Activated T-helper 2 cell treated with anti-CD3 and anti-CD28 coated beads, Interferon-gamma antibody, Interleukin-2, Interleukin-4, amounts not matched to agents 10 μg/mL and 5 μg/mL and 100 μg/mL, durations not matched to agents 14 hours and 24 hours and 36 hours (primary cell): ENCODE measurements around the gene ENO2. TPM values are rescaled to one million over a fixed set of nuclear protein-coding genes. Genes with fewer than 3 reads are reported as not detected.

Experiments used
- DNase-seq: peaks from one replicate; pipeline ENCODE4 v3.0.0; 2021; ENCODE audit warnings: low spot score
- H3K27ac Mint-ChIP-seq: one replicate; pipeline ENCODE4 v1.8.0; 2021; ENCODE audit warnings: mixed read lengths
- H3K27me3 Mint-ChIP-seq: one replicate; pipeline ENCODE4 v1.8.0; 2021; ENCODE audit warnings: low read depth, mixed read lengths
- H3K36me3 Mint-ChIP-seq: one replicate; pipeline ENCODE4 v1.8.0; 2021; ENCODE audit warnings: low read depth, mixed read lengths
- H3K4me1 Mint-ChIP-seq: one replicate; pipeline ENCODE4 v1.8.0; 2021; ENCODE audit warnings: low read depth, mixed read lengths
- H3K4me3 Mint-ChIP-seq: one replicate; pipeline ENCODE4 v1.8.0; 2021; ENCODE audit warnings: low read depth, mild to moderate bottlenecking, moderate library complexity, mixed read lengths
- H3K9me3 Mint-ChIP-seq: one replicate; pipeline ENCODE4 v1.8.0; 2021; ENCODE audit warnings: mixed read lengths
- intact Hi-C: fragments of 100-400 bp; cut with micrococcal nuclease; formaldehyde crosslinking; loops from one replicate; pipeline ENCODE4 v1.15.1; 2023
- total RNA-seq: library from RNA; stranded (reverse); gene quantifications from 2 replicates; pipeline ENCODE4 v1.2.3, GENCODE V29; 2022

ENO2 gene
- total RNA-seq, 1 donor from 2014 or later, result 235 TPM

DNA sequence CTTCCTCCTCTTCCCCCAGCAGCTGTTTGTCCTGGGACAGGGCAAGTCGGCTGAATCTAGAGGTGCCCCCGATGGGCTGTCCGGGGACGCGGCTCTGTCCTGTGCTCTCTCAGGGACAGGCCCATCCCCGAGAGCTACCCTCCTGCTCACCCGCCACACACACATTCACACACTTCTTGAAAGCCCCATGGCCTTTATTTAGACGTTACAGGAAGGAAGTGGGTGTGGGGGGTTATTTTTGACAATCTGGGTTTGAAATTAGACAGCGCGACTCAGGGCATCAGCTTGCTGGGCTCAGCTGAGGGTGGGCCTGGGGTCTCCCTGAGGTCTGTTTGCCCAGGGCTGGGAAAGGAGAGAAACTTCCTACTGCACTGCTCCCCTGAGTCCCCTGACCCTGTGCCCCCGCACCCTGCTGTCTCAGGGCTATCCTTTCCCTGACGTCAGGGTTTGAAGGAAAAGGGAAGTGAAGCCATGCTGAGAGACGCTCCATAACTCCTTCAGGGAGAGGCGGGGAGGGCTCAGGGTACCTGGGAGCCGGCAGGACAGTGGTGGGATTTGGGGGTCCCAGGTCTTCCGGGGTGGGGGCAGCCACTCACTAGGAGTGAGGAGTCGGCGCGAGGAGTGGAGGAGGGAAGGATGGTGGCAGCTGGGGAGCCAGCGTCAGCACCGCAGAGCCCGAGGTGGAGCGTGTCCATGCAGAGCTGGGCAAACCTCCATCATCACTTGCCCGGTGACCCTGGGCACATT, 44.9 kb downstream of the ENO2 start:
- no peaks in the 10 kb centered on the region for H3K27me3 Mint-ChIP-seq
- H3K4me3 Mint-ChIP-seq, result peak overlapping the region; percentile 88
- DNase-seq, result peak; percentile 68
- peaks cover 69% of the 10 kb centered on the region for H3K4me1 Mint-ChIP-seq
- no peaks in the 10 kb centered on the region for H3K9me3 Mint-ChIP-seq
- peaks cover 72% of the 10 kb centered on the region for H3K36me3 Mint-ChIP-seq
- H3K27ac Mint-ChIP-seq, result peak overlapping the region; percentile 97
- intact Hi-C loops, result no loop called here

- H3K27ac Mint-ChIP-seq, result peak overlapping the region; percentile 97
- H3K4me3 Mint-ChIP-seq, result peak overlapping the region; percentile 88
- peaks cover 68% of the 10 kb centered on the region for H3K36me3 Mint-ChIP-seq
- DNase-seq, result no peak
- intact Hi-C loops, result no loop called here
- no peaks in the 10 kb centered on the region for H3K9me3 Mint-ChIP-seq
- H3K27me3 Mint-ChIP-seq, result no peaks in the 10 kb centered on the region
- peaks cover 65% of the 10 kb centered on the region for H3K4me1 Mint-ChIP-seq
These were observed 45.6 kb downstream of the ENO2 start for GRCh38 chr12:6959805-6960592.

GRCh38 chr12:6960593-6961277, 46.4 kb downstream of the ENO2 start:
- Mint-ChIP-seq H3K4me1 (peaks cover 68% of the 10 kb centered on the region), H3K4me3 (peak overlapping the region; percentile 64), H3K27ac (peak overlapping the region; percentile 97), H3K9me3 (no peaks in the 10 kb centered on the region), H3K27me3 (no peaks in the 10 kb centered on the region), H3K36me3 (peaks cover 68% of the 10 kb centered on the region)
- peak; percentile 37 for DNase-seq
- intact Hi-C loops, result loop anchor here (1.0 kb wide), 3 partner anchors 7 to 16 kb away; partner anchors contain the start of genes C12orf57, EMG1 and PHB2

DNA sequence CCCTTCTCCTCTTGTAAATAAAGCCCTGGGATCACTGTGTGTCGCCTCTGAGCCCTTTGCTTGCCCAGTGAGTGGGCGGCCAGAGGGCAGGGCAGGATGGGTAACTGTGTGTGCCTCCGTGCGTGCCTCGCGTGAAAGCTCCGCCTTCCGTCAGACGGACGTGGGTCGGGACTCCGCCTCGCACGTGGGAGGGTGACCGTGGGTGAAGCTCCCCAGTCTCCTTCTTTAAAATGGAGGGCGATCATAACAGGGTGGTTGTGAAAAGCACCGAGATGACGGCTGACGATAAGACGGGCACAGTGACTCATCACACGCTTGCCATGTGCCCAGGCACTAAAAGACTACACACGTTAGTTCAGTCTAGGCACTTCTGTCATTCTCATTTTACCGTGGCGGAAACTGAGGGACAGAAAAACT, 46.9 kb downstream of the ENO2 start:
- peak; percentile 78 for DNase-seq
- intact Hi-C loops, result loop anchor here (1.0 kb wide), 3 partner anchors 8 to 17 kb away; partner anchors contain the start of genes C12orf57, EMG1 and PHB2
- peak overlapping the region; percentile 64 for H3K4me3 Mint-ChIP-seq
- H3K4me1 Mint-ChIP-seq, result peaks cover 66% of the 10 kb centered on the region
- peaks cover 68% of the 10 kb centered on the region for H3K36me3 Mint-ChIP-seq
- H3K27ac Mint-ChIP-seq, result peak overlapping the region; percentile 97
- no peaks in the 10 kb centered on the region for H3K9me3 Mint-ChIP-seq
- no peaks in the 10 kb centered on the region for H3K27me3 Mint-ChIP-seq

- DNase-seq, result no peak
- Mint-ChIP-seq H3K4me3 (peak overlapping the region; percentile 64), H3K9me3 (no peaks in the 10 kb centered on the region), H3K4me1 (peaks cover 63% of the 10 kb centered on the region), H3K36me3 (peaks cover 68% of the 10 kb centered on the region), H3K27ac (peak overlapping the region; percentile 97), H3K27me3 (no peaks in the 10 kb centered on the region)
- intact Hi-C loops, result loop anchor here (1.0 kb wide), 3 partner anchors 8 to 17 kb away; partner anchors contain the start of genes C12orf57, EMG1 and PHB2
These were observed 47.4 kb downstream of the ENO2 start for GRCh38 chr12:6961695-6962284.

- Mint-ChIP-seq H3K4me1 (peaks cover 58% of the 10 kb centered on the region), H3K4me3 (peak overlapping the region; percentile 64), H3K27ac (peak overlapping the region; percentile 97), H3K27me3 (no peaks in the 10 kb centered on the region), H3K36me3 (peaks cover 68% of the 10 kb centered on the region), H3K9me3 (no peaks in the 10 kb centered on the region)
- intact Hi-C loops, result no loop called here
- DNase-seq, result peak; percentile 11
These were observed 48.1 kb downstream of the ENO2 start for GRCh38 chr12:6962285-6963015.

GRCh38 chr12:6963016-6963731, 48.8 kb downstream of the ENO2 start:
- Mint-ChIP-seq H3K4me1 (peaks cover 51% of the 10 kb centered on the region), H3K9me3 (no peaks in the 10 kb centered on the region), H3K27me3 (no peaks in the 10 kb centered on the region), H3K4me3 (no peak overlapping the region), H3K36me3 (peaks cover 68% of the 10 kb centered on the region), H3K27ac (peak overlapping the region; percentile 97)
- intact Hi-C loops, result no loop called here
- no peak for DNase-seq

- Mint-ChIP-seq H3K4me3 (no peak overlapping the region), H3K36me3 (peaks cover 68% of the 10 kb centered on the region), H3K4me1 (peaks cover 48% of the 10 kb centered on the region), H3K27ac (peak overlapping the region; percentile 75), H3K9me3 (no peaks in the 10 kb centered on the region), H3K27me3 (no peaks in the 10 kb centered on the region)
- no peak for DNase-seq
- intact Hi-C loops, result loop anchor here (2.0 kb wide), 1 partner anchor 39 kb away; no protein-coding TSS in a partner anchor
These were observed 49.5 kb downstream of the ENO2 start for GRCh38 chr12:6963791-6964413.

GRCh38 chr12:6964605-6965025, 50.2 kb downstream of the ENO2 start:
- Mint-ChIP-seq H3K36me3 (peaks cover 67% of the 10 kb centered on the region), H3K9me3 (no peaks in the 10 kb centered on the region), H3K4me1 (peaks cover 47% of the 10 kb centered on the region)

GRCh38 chr12:6965026-6965661, 50.8 kb downstream of the ENO2 start:
- H3K9me3 Mint-ChIP-seq, result no peaks in the 10 kb centered on the region

More at GRCh38 chr12:6964605-6965025, 50.2 kb downstream of the ENO2 start:
- Mint-ChIP-seq H3K4me3 (no peak overlapping the region), H3K27ac (peak overlapping the region; percentile 75), H3K27me3 (no peaks in the 10 kb centered on the region)
- DNase-seq, result no peak
- intact Hi-C loops, result loop anchor here (1.0 to 2.0 kb wide), 2 partner anchors 20 to 40 kb away; partner anchors contain the start of gene C12orf57

More at GRCh38 chr12:6965026-6965661, 50.8 kb downstream of the ENO2 start:
- DNase-seq, result peak; percentile 80
- H3K36me3 Mint-ChIP-seq, result peaks cover 71% of the 10 kb centered on the region
- no peak overlapping the region for H3K4me3 Mint-ChIP-seq
- peak overlapping the region; percentile 75 for H3K27ac Mint-ChIP-seq
- intact Hi-C loops, result loop anchor here (1.0 to 2.0 kb wide), 2 partner anchors 21 to 40 kb away; partner anchors contain the start of gene C12orf57
- peaks cover 48% of the 10 kb centered on the region for H3K4me1 Mint-ChIP-seq
- no peaks in the 10 kb centered on the region for H3K27me3 Mint-ChIP-seq
